Measurements from ENCODE around the gene NMNAT3.

The NMNAT3 gene

GRCh38 chr3:139537795-139538621 lies 139.8 kb downstream of the NMNAT3 start:
- FAIRE-seq, result no peak

DNA sequence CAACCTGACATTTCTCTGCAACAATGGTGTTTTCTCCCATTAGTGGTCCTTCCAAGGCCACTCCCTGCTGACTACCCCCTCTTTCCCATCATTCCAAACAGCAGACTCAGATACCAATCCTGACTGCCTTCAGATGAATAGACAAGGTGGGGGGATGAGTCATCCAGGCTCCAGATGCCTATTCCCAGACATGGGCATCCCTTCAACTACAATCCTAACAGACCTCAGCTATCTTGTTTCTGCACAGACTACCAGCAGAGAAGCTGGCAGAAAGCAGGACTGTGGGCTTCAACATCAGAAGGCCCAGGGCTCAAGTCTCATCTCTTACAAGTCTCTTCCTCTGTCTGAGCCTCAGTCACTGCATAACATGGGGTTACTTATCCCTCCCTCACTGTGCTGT lies 140.4 kb downstream of the NMNAT3 start:
- FAIRE-seq, result no peak

- FAIRE-seq, result no peak
These were observed 142.5 kb downstream of the NMNAT3 start for GRCh38 chr3:139534992-139535879.

DNA sequence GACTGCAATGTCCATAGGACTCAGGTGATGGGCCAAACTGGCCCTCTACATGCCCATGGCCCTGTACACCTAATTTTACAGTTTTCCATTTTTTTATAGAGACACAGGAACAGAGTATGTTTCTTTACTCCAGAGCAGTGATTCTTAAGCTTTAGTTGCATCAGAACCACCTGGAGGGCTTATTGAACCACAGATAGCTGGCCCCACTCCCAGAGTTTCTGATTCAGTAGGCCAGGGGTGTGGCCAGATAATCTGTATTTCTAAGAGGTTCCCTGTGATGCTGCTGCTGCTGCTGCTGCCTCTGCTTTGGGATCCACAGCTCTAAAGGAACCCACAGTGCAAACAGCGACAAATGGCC lies 143.3 kb downstream of the NMNAT3 start:
- FAIRE-seq, result no peak

DNA sequence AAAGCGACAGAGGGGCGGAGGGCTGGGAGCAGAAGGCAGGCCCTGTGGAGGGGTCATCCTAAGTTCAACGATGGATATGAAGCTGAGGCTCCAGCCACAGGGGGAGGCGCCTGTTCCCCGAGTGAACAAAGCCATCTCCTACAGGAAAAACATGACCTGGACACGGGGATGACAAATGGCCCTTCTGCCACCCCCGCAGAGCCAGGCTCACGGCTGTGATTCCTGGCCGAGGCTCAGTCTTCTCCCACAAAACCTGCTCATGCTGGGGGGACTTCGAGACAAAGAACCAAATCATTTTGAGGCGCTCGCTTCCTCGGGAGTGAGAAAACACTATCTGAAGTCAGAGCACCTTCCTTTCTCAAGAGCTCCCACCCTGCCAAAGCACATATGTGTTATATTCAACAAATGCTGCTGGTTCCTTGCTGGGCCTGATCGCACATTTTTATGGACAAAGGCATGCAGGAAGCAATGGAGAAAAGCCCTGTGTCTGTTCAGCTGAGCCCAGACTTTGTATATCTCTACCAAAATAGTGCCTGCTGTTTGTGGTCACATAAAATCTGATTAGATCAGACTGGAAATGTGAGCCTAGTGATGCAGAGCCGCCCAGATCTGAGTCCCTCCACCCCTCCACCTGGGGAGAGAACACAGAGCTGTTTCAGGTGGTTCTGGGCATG lies 143.9 kb downstream of the NMNAT3 start:
- FAIRE-seq, result no peak

DNA sequence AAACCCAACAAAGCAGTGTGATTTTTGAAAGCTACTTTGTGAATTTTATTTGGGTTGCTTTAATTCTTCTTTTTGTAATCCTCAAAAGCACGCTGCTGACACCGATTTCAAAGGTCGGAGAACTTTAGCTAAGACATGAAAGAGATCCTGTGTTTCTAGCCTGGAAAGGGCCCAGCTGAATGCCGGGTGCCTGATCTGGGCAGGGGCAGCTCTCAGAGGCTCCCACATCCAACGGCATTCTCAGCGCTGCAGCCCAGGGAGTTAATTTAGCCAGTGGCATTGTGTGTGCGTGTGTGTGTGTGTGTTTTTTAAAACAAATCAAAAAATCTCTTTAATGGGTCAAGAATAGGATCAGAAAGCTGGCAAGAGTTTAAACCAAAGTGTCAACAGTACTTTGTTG lies 144.8 kb downstream of the NMNAT3 start:
- FAIRE-seq, result no peak

DNA sequence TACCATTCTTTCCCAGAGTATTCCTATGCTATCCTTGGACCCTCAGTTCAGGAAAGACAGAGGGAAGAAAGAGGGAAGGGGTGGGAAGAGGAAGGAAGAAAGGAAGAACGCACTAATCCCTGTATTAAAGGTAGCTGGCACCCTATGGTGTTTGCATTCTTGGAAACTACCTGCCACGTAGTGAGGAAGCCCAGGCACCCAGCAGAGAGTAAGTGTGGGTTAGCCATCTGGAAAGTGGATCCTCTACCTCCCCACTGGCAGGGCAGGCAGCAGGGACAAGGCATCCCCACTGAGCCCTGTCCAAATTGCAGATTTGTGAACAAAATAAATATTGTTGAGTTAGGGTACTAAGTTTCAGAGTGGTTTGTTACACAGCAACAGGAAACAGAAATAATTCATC lies 147.1 kb downstream of the NMNAT3 start:
- FAIRE-seq, result no peak

- FAIRE-seq, result no peak
These were observed 148.1 kb downstream of the NMNAT3 start for GRCh38 chr3:139529662-139530061.

DNA sequence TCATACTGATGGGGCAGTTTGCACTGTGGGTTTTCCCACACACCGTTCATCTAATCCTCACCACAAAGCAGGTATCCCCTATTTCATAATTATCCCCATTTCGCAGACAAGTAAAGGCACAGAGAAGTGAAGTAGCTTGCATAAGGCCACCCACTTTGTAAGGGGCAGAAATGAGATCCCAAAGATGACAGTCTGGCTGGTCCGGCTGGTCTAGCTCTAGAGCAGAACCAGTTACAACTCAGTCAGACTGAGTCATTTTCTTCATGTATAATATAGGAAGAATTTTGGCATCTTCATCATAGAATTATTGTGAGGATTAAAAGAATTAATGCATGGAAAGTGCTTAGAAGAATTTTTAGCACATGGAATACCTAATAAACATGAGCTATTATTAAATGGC lies 148.8 kb downstream of the NMNAT3 start:
- FAIRE-seq, result no peak

- FAIRE-seq, result no peak
These were observed 149.5 kb downstream of the NMNAT3 start for GRCh38 chr3:139528281-139528680.

- FAIRE-seq, result no peak
These were observed 150.5 kb downstream of the NMNAT3 start for GRCh38 chr3:139527265-139527664.

DNA sequence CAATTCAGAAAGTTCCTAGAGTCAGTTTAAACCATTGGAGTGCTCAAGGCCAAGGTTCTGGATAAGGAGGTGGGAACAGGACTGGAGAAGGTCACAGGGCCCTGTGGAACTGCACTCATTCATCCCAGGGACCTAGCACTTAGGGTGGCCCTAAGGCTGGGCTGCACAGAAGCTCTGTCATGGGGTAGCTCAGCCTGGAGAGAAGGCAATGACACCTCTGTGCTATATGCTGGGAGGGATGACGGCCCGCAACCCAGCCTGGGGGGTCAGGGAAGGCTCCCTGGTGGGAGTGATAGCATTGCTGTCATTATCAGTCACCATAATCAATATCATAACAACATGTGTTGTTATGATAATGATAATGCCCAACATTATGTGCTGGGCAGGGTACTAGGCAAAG lies 151.6 kb downstream of the NMNAT3 start:
- no peak for FAIRE-seq

DNA sequence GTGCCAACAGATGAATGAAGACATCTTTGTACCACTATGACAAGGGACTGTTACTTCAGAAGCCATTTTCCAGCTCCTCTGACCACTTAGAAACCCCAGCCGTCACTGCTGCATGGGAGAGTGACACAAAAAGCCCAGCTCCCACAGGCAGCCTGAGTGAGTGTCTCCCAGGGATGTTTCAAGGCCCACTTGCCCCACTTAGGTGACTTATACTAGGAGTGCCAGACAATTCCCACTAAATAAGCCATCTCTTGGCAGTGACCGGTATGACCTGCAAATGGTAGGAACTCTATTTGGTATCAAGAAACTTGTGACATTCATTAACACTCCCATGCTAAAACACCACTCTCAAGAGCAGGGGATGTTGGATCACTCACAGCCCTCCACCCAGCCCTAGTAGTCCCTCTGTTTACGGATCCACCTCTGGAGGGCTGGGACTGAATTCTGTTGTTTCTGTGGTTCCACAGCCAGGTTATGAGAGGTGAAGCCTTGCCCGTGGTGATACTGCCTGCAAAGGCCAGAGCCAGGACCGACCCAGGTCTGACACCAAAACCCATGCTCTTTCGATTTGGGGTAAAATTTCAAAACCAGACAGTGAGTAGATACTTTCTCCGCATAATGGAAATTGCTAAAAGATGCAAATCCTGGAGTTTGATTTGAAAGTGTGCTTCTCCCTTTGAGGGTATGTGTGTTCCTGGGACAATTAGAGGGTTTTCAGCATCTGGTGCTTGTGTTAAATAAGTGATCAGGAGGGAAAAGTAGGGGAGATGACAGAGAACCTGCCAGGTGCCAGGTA lies 152.7 kb downstream of the NMNAT3 start:
- FAIRE-seq, result no peak

DNA sequence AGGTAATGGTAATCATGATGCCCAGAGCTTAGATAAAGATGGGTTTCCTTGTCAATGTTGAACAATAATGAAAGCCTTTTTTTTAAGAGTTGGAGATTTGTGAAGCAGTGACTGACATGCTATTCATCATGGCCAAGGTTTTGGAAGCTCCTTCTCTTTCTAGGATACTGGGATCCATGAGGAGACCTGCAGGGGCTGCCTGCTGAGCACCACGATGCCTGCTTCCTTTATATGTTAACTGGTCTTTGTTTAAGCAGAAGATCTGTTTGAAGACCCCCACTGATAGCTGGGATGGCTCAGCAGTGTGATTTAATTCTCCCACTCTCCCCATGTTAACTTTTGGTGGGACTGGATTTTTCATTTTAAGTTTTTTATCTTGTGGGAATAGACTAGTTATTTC lies 154.1 kb downstream of the NMNAT3 start:
- no peak for FAIRE-seq

- no peak for FAIRE-seq
These were observed 154.6 kb downstream of the NMNAT3 start for GRCh38 chr3:139523166-139523565.

- FAIRE-seq, result no peak
These were observed 155.4 kb downstream of the NMNAT3 start for GRCh38 chr3:139522421-139522820.

DNA sequence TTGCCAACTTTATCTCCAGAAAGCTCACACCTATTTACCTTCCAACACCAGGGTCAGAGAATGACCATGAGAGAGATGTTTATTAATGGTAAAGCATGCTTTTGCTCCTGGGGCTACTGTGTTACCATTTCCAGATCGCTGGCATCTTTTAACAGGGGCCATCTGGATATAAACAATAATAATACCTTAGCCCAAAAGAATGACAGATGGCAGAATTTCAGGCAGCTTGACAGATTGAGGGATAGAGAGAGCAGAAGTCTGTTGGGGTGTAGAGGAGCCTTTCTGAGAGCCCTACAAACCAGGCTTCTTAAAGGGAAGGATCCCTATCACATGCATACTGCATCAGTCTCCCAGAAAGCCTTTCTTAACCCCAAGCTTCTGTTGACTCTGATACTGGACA lies 156.0 kb downstream of the NMNAT3 start:
- no peak for FAIRE-seq

- no peak for FAIRE-seq
These were observed 156.6 kb downstream of the NMNAT3 start for GRCh38 chr3:139521144-139521543.

DNA sequence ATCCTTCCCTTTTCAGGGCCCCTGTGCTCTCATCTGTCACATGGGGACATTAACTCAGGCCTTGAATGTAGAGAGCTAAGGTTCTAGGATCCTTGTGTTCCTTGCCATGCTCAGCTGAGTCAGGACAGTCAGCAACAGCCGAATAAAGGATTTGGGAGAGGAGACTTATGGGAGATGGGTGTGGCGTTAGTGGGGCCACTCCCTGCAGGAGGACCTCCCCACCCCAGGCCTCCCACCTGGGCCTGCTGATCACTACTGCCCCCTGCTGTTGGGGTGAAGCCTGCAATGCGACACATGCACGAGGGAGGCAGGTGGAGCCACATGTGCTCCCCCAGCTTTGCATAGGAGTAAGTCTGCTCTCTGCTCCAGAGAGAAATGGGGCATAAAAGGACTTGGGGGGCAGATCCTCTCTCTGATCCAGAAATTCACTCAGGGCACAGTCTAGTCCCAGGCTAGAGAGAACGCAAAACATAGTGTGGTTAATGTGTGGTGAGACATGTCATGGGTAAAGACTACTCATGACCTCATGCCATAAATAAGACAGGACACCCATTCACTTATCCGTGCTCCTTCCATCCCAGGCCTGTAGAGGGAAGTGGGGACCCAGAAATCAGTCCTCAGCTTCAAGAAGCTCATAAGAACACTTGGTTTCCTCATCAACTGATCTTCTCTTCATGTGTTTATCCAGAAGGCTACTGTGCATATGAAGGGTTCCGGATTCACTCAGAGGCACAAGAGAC lies 157.6 kb downstream of the NMNAT3 start:
- FAIRE-seq, result no peak

DNA sequence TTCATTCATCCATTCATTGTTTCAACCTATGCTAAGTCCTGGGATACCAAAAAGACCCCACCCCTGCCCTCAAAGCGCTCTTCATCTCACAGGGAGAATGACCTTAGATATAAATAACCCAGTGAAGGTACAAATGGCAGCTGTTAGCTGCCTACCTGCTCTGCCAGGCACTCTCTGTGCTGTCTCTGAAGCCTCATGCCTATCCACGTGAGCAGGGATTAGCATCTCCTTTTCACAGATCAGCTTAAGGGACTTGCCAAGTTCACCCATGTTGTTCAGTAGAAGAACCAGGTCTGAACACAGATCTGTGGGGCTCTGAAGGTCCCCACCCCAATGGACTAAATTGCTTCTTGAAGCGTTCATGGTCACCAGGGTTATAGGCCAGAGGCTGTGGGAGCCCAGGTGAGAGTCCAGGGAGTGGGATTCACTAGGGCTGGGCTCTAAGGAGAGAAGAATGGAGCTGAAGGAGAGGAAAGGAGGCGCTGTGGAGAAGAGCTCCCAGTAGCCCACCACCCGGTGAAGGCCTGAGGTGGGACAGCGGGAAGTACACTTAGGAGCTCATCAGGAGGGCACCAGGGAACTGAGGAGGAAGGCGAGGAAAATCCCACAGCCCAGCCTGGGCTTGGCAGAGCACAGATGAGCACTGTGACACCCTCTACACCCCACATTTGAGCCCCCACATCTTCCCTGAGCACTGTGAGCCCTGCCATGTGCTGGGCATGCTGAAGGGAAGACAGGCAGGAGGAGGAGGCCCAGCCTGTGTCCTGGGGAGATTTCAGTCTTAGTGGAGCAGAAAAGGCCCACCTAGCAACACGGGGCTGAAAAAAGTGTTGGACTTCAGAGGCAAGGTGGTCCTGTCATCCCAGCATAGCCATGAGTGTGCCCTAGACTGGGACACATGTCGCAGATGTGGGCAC lies 158.6 kb downstream of the NMNAT3 start:
- FAIRE-seq, result no peak

- no peak for FAIRE-seq
These were observed 159.5 kb downstream of the NMNAT3 start for GRCh38 chr3:139518306-139518705.
